Karpas-422 (cell line): ENCODE data around the gene MED14. TPM values are rescaled to one million over a fixed set of nuclear protein-coding genes. Genes with fewer than 3 reads are reported as not detected.

Experiments
- DNase-seq: peaks from one replicate; pipeline ENCODE4 v3.0.0-alpha.2; 2015
- H2AFZ ChIP-seq: fragments of 200-600 bp; sonication (generic); 2 replicates; pipeline ENCODE4 v1.6.1; 2014; ENCODE audit warnings: antibody characterized with exemption, low read length, mixed read lengths
- H3K27ac ChIP-seq: fragments of 200-600 bp; sonication (generic); 2 replicates; pipeline ENCODE4 v1.5.1; 2014; ENCODE audit warnings: mild to moderate bottlenecking, low read length, moderate library complexity
- H3K27me3 ChIP-seq: fragments of 200-600 bp; sonication (generic); 2 replicates; pipeline ENCODE4 v1.6.1; 2014; ENCODE audit warnings: low read length, mixed read lengths
- H3K36me3 ChIP-seq: fragments of 200-600 bp; sonication (generic); 2 replicates; pipeline ENCODE4 v1.6.1; 2014; ENCODE audit warnings: low read length, mixed read lengths; ENCODE audit not compliant: insufficient read depth
- H3K4me1 ChIP-seq: fragments of 200-600 bp; sonication (generic); 2 replicates; pipeline ENCODE4 v1.6.1; 2014; ENCODE audit warnings: mild to moderate bottlenecking, low read length, mixed read lengths
- H3K4me2 ChIP-seq: fragments of 200-600 bp; sonication (generic); 2 replicates; pipeline ENCODE4 v1.6.1; 2014; ENCODE audit warnings: low read length, low read depth, mild to moderate bottlenecking; ENCODE audit not compliant: poor library complexity, severe bottlenecking
- H3K4me3 ChIP-seq: fragments of 200-600 bp; sonication (generic); 2 replicates; pipeline ENCODE4 v1.5.1; 2014; ENCODE audit warnings: mild to moderate bottlenecking, antibody characterized with exemption, low read length, mixed read lengths
- H3K79me2 ChIP-seq: fragments of 200-600 bp; sonication (generic); 2 replicates; pipeline ENCODE4 v1.6.1; 2014; ENCODE audit warnings: mild to moderate bottlenecking, low read length, mixed read lengths
- H3K9ac ChIP-seq: fragments of 200-600 bp; sonication (generic); 2 replicates; pipeline ENCODE4 v1.6.0; 2014; ENCODE audit warnings: low read length
- H3K9me2 ChIP-seq: fragments of 200-600 bp; sonication (generic), shearing (Covaris generic); replicated peaks from 2 replicates; pipeline ENCODE4 v1.6.0; 2014; ENCODE audit warnings: mild to moderate bottlenecking, low read length, moderate library complexity; ENCODE audit not compliant: insufficient read depth
- H3K9me3 ChIP-seq: fragments of 300-700, 200-600 bp; sonication (generic); 2 replicates; pipeline ENCODE4 v1.6.1; 2014; ENCODE audit warnings: low read length, mixed read lengths
- H4K20me1 ChIP-seq: fragments of 200-600 bp; sonication (generic); 2 replicates; pipeline ENCODE4 v1.6.1; 2014; ENCODE audit warnings: mild to moderate bottlenecking, antibody characterized with exemption, low read length, low read depth; ENCODE audit not compliant: insufficient read depth
- total RNA-seq: library from RNA; depleted of rRNA; stranded (reverse); fragments of >200 nt; shearing (Covaris generic); gene quantifications from 2 replicates; pipeline ENCODE4 v1.2.3, GENCODE V29; 2014; ENCODE audit warnings: low replicate concordance; rRNA removed

MED14 gene
- total RNA-seq, 1 experiment from 2014 or later = 77.9 TPM

- no peak overlapping the region for H3K9ac ChIP-seq
- H3K36me3 ChIP-seq = no peaks in the 10 kb centered on the region
- H4K20me1 ChIP-seq = no peaks in the 10 kb centered on the region
- H3K9me3 ChIP-seq = no peaks in the 10 kb centered on the region
- H3K4me3 ChIP-seq = no peak overlapping the region
- no peak overlapping the region for H3K27ac ChIP-seq
- DNase-seq = no peak
- H3K79me2 ChIP-seq = no peaks in the 10 kb centered on the region
- no peaks in the 10 kb centered on the region for H3K27me3 ChIP-seq
- no peaks in the 10 kb centered on the region for H3K9me2 ChIP-seq
- H3K4me2 ChIP-seq = no peak overlapping the region
- H3K4me1 ChIP-seq = no peaks in the 10 kb centered on the region
- H2AFZ ChIP-seq = no peak overlapping the region
These were observed 131.9 kb downstream of the MED14 start for GRCh38 chrX:40603446-40603845.

Other genes starting within 250 kb of the MED14 start
- 42.0 and 86.1 TPM in 2 replicates for gene ATP6AP2, start 154.6 kb downstream of the MED14 start, total RNA-seq
- gene MPC1L, start 112.1 kb downstream of the MED14 start, total RNA-seq = not detected in 2 replicates
- gene CXorf38, start 88.0 kb downstream of the MED14 start, total RNA-seq = 21.6 and 22.2 TPM in 2 replicates